Transverse colon (tissue), 4 donors: ENCODE measurements around the gene HOXB7. TPM values are rescaled to one million over a fixed set of nuclear protein-coding genes. Genes with fewer than 3 reads are reported as not detected.
A peak's percentile ranks its signal among the peaks of the same experiment; 100 is the strongest.

Experiments
- DNase-seq: peaks from one replicate; pipeline ENCODE4 v3.0.0-alpha.2; 2019
- H3K27ac ChIP-seq, 4 donors: fragments of 200-600 bp; sonication (generic); 2 replicates each; pipeline ENCODE4 v1.5.1; 2016 to 2018; ENCODE audit warnings: inconsistent platforms in 4 of 4
- H3K27me3 ChIP-seq: fragments of 200-600 bp; sonication (generic); 2 replicates; pipeline ENCODE4 v1.5.1; 2017; ENCODE audit warnings: inconsistent platforms
- H3K36me3 ChIP-seq, 4 donors: fragments of 200-600 bp; sonication (generic); 2 replicates each; pipeline ENCODE4 v1.5.1; 2017 to 2019; ENCODE audit warnings: inconsistent platforms in 4 of 4
- H3K4me1 ChIP-seq, 4 donors: fragments of 200-600 bp; sonication (generic); 2 replicates each; pipeline ENCODE4 v1.5.1; 2017 to 2020; ENCODE audit warnings: inconsistent platforms in 4 of 4
- H3K4me3 ChIP-seq, 4 donors: fragments of 200-600 bp; sonication (generic); 1 replicate in 1 of 4; 2 replicates in 3 of 4; pipeline versions ENCODE4 v1.5.1 to v1.6.1; 2017 to 2019; ENCODE audit warnings: inconsistent platforms in 4 of 4
- H3K9me3 ChIP-seq, 2 donors: fragments of 200-600 bp; sonication (generic); 2 replicates each; pipeline ENCODE4 v1.5.1; 2017 to 2019; ENCODE audit warnings: inconsistent platforms in 2 of 2
- EP300 ChIP-seq: sonication (generic); formaldehyde crosslinking; IDR thresholded peaks from one replicate; pipeline ENCODE4 v1.6.1; 2017; ENCODE audit warnings: antibody characterized with exemption, low read depth
- POLR2A ChIP-seq: fragments of 450-650 bp; IDR thresholded peaks from one replicate; pipeline ENCODE4 v1.6.1; 2016; ENCODE audit warnings: antibody characterized with exemption, mild to moderate bottlenecking, moderate library complexity
- POLR2AphosphoS5 ChIP-seq, 3 donors: sonication (generic); formaldehyde crosslinking; IDR thresholded peaks; one replicate each; pipeline ENCODE4 v1.6.1; 2016; ENCODE audit warnings: antibody characterized with exemption in 3 of 3
- WGBS, 2 donors: methylation state at CpG; one replicate each; pipeline ENCODE4 v1.1.5; 2018; ENCODE audit warnings: low coverage in 1 of 2; 5-methylcytosine and 5-hydroxymethylcytosine counted together
- in situ Hi-C, 4 donors: fragments of 200-750 bp; cut with MboI; loops; one replicate each; pipeline versions ENCODE4 v1.15.0 to v1.15.1; 2017; ENCODE audit warnings: low sequenced_read_pairs in 3 of 4, low pct_ligation_motif_present in 1 of 4, low pct_unique_long_range_greater_than_20kb in 1 of 4
- intact Hi-C: fragments of 100-400 bp; cut with DNase I; formaldehyde crosslinking; loops from one replicate; pipeline ENCODE4 v1.15.1; 2023; ENCODE audit warnings: low total_unique reads
- total RNA-seq, 4 donors: library from RNA; depleted of rRNA; stranded (reverse); fragments of >200 nt; gene quantifications; one replicate each; pipeline ENCODE4 v1.1.0, GENCODE V29; 2016
- TF ChIP-seq, protein P1 (sequence below), 5 experiments: fragments of 200-600 bp in 3 of 5; fragments of 450-650 bp in 2 of 5; sonication (generic) in 3 of 5; IDR thresholded peaks; 1 replicate in 2 of 5; 2 replicates in 3 of 5; pipeline ENCODE4 v1.5.1; 2016 to 2017; ENCODE audit warnings: antibody characterized with exemption in 5 of 5, inconsistent platforms in 3 of 5, mild to moderate bottlenecking in 2 of 5, moderate library complexity in 1 of 5

Gene HOXB7
- total RNA-seq, 4 donors from 2014 or later: 11.2 to 20.9 (median 16.7) TPM; not detected in 1

GRCh38 chr17:48611681-48612455 lies 1.1 kb upstream of the HOXB7 start:
- TF ChIP-seq EP300 (no peak), POLR2AphosphoS5 (IDR thresholded peaks at IDR 0.05) (peak in 2 of 3 donors; percentile 10 to 21), POLR2A (peak; percentile 21)
- TF ChIP-seq, protein P1, sequence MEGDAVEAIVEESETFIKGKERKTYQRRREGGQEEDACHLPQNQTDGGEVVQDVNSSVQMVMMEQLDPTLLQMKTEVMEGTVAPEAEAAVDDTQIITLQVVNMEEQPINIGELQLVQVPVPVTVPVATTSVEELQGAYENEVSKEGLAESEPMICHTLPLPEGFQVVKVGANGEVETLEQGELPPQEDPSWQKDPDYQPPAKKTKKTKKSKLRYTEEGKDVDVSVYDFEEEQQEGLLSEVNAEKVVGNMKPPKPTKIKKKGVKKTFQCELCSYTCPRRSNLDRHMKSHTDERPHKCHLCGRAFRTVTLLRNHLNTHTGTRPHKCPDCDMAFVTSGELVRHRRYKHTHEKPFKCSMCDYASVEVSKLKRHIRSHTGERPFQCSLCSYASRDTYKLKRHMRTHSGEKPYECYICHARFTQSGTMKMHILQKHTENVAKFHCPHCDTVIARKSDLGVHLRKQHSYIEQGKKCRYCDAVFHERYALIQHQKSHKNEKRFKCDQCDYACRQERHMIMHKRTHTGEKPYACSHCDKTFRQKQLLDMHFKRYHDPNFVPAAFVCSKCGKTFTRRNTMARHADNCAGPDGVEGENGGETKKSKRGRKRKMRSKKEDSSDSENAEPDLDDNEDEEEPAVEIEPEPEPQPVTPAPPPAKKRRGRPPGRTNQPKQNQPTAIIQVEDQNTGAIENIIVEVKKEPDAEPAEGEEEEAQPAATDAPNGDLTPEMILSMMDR (IDR thresholded peaks at IDR 0.05): no peak
- intact Hi-C loops: no loop called here
- H3K27ac ChIP-seq: peak overlapping the region; percentile 90 to 94 (median 92)
- no peaks in the 10 kb centered on the region for H3K36me3 ChIP-seq
- H3K4me1 ChIP-seq: peaks cover 0 to 65% (median 46%) of the 10 kb centered on the region in 4 donors
- peak; percentile 59 for DNase-seq
- H3K27me3 ChIP-seq: peaks cover 58% of the 10 kb centered on the region
- H3K9me3 ChIP-seq: no peaks in the 10 kb centered on the region
- 4 to 17% methylated on average over 9 to 34 of the region's 36 CpGs for WGBS, 2 donors
- peak overlapping the region; percentile 62 to 75 (median 68) for H3K4me3 ChIP-seq
- in situ Hi-C loops: no loop called here

GRCh38 chr17:48611213-48611612 lies 396 bp upstream of the HOXB7 start:
- Histone ChIP-seq H3K4me3 (peak overlapping the region; percentile 62 to 75 (median 68)), H3K27me3 (peaks cover 52% of the 10 kb centered on the region), H3K27ac (peak overlapping the region; percentile 90 to 94 (median 92)), H3K9me3 (no peaks in the 10 kb centered on the region), H3K4me1 (peaks cover 0 to 62% (median 46%) of the 10 kb centered on the region in 4 donors), H3K36me3 (no peaks in the 10 kb centered on the region)
- no peak for DNase-seq
- intact Hi-C loops: no loop called here
- in situ Hi-C loops: no loop called here
- 1% methylated on average over 22 of the region's 22 CpGs; no CpG with 5 or more reads in 1 of the 2 donors for WGBS, 2 donors
- TF ChIP-seq EP300: no peak
- peak in 1 of 3 donors; percentile 2 for TF ChIP-seq POLR2AphosphoS5 (IDR thresholded peaks at IDR 0.05)

DNA sequence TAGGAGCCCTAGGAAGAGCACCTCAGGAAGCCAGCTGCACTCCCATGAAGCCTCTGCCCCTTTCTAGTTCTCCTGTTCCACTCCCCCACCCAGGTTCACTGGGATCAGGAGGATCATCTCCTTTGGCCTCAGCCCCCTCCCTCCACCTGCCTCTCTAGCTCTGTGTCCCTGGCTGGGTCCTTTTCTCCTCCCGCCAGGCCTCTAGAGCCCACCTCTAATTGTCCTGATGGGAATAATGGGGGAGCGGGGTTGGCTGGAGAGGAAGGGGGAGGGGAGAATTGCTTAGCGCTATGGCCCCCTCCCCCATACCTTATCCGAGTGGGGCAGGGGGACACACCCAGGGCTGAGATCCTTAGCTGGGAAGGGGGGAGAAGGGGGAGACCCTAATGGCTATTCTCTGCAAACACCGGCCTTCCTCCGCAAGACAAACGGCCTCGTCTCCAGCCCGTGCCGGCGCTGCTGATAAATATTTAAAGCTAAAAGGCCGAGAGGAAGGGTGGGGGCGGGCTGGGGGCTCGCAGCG lies 997 bp downstream of the HOXB7 start:
- in situ Hi-C loops: no loop called here
- Histone ChIP-seq H3K36me3 (no peaks in the 10 kb centered on the region), H3K27me3 (peaks cover 43% of the 10 kb centered on the region), H3K9me3 (no peaks in the 10 kb centered on the region), H3K27ac (peak overlapping the region; percentile 90 to 94 (median 92)), H3K4me3 (peak overlapping the region; percentile 62 to 75 (median 68)), H3K4me1 (peaks cover 0 to 58% (median 48%) of the 10 kb centered on the region in 4 donors)
- no peak for TF ChIP-seq POLR2A
- TF ChIP-seq EP300: no peak
- TF ChIP-seq POLR2AphosphoS5 (IDR thresholded peaks at IDR 0.05): no peak
- TF ChIP-seq, protein P1 (IDR thresholded peaks at IDR 0.05): no peak
- intact Hi-C loops: no loop called here
- WGBS, 2 donors: 13 to 79% methylated on average over 2 to 14 of the region's 15 CpGs
- no peak for DNase-seq

DNA sequence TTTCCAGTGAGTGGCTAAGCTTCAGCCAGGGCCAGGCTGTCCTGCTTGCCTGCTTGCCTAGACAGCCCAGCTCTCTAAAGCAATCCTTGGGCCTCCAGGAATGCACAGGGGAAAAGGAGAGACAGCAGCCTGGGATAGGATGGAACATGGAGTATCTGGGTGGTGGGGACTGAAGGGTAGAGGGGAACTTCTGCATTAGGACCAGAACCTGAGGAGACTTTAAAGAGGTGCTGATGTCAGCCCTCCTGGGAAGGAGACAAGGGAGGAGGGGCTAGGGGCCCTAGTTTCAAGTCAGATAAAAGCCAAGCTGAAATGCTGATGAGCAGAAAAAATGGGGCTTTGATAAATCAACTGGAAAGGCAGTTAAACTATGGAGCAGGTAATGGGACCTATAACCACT lies 1.8 kb downstream of the HOXB7 start:
- H3K4me1 ChIP-seq: peaks cover 0 to 50% (median 40%) of the 10 kb centered on the region in 4 donors
- no peaks in the 10 kb centered on the region for H3K36me3 ChIP-seq
- peak overlapping the region in 1 of 4 donors; percentile 90 for H3K27ac ChIP-seq
- H3K27me3 ChIP-seq: peaks cover 37% of the 10 kb centered on the region
- H3K9me3 ChIP-seq: no peaks in the 10 kb centered on the region
- in situ Hi-C loops (no loop called here), intact Hi-C loops (no loop called here)
- H3K4me3 ChIP-seq: peak overlapping the region in 2 of 4 donors; percentile 70 to 75
- TF ChIP-seq POLR2AphosphoS5 (IDR thresholded peaks at IDR 0.05) (no peak), EP300 (no peak), POLR2A (no peak)
- TF ChIP-seq, protein P1 (IDR thresholded peaks at IDR 0.05): no peak
- no peak for DNase-seq
